ENCODE results near the gene LRRC74B. TPM values are rescaled to one million over a fixed set of nuclear protein-coding genes. Genes with fewer than 3 reads are reported as not detected.

LRRC74B gene
- polyA plus RNA-seq, 3 donors: not detected

GRCh38 chr22:21076912-21077625, 31.3 kb downstream of the LRRC74B start:
- intact Hi-C loops (cut with micrococcal nuclease): no loop called here
- no peak overlapping the region for H2AFZ ChIP-seq (ENCODE audit: insufficient read depth, low read depth, low read length, poor library complexity, severe bottlenecking)
- no peak for TF ChIP-seq CTCF (IDR thresholded peaks at IDR 0.05)
- H4K20me1 ChIP-seq (ENCODE audit: insufficient read depth, low read length): no peaks in the 10 kb centered on the region
- H3K79me2 ChIP-seq (ENCODE audit: insufficient read depth, low read length): no peaks in the 10 kb centered on the region
- H3K4me2 ChIP-seq (replicated peaks; ENCODE audit: extremely low read depth, low read length, poor library complexity, severe bottlenecking): no peak overlapping the region
- Mint-ChIP-seq H3K9me3 (peaks cover 0 to 5% (median 0%) of the 10 kb centered on the region in 7 donors), H3K27ac (peak overlapping the region in 1 of 7 donors; percentile 43), H3K4me1 (peaks cover 6% of the 10 kb centered on the region), H3K36me3 (no peaks in the 10 kb centered on the region), H3K4me3 (no peak overlapping the region), H3K27me3 (ENCODE audit: low read depth in 3 of 3) (peaks cover 2 to 6% (median 4%) of the 10 kb centered on the region in 3 donors)
- DNase-seq: no peak
- WGBS (ENCODE audit: insufficient coverage): 92% methylated on average over 15 of the region's 21 CpGs
- H3K27me3 ChIP-seq (ENCODE audit: control insufficient read depth in 2 of 2, insufficient read depth in 2 of 2, low read length in 2 of 2): no peaks in the 10 kb centered on the region
- no peak overlapping the region for H3K4me3 ChIP-seq (replicated peaks in 1 of 3; ENCODE audit: low read depth in 2 of 3, low read length in 3 of 3)
- no peak overlapping the region for H3K27ac ChIP-seq (ENCODE audit: low read depth in 1 of 2, low read length in 2 of 2)
- no peaks in the 10 kb centered on the region for H3K9me3 ChIP-seq (replicated peaks in 1 of 2; ENCODE audit: control insufficient read depth in 1 of 2, insufficient read depth in 1 of 2, low read length in 2 of 2)
- H3K4me1 ChIP-seq (ENCODE audit: control insufficient read depth in 1 of 2, insufficient read depth in 2 of 2, low read length in 2 of 2): peaks cover 4 to 8% of the 10 kb centered on the region in 2 donors
- no peaks in the 10 kb centered on the region for H3K36me3 ChIP-seq (replicated peaks in 1 of 2; ENCODE audit: control insufficient read depth in 1 of 2, insufficient read depth in 2 of 2, low read length in 2 of 2)
- no peak overlapping the region for H3K9ac ChIP-seq (ENCODE audit: insufficient read depth, low read length, poor library complexity, severe bottlenecking)

GRCh38 chr22:21077884-21078508, 32.2 kb downstream of the LRRC74B start:
- WGBS (ENCODE audit: insufficient coverage): 91% methylated on average over 13 of the region's 16 CpGs
- H3K9ac ChIP-seq (ENCODE audit: insufficient read depth, low read length, poor library complexity, severe bottlenecking): no peak overlapping the region
- intact Hi-C loops (cut with micrococcal nuclease): no loop called here

More at GRCh38 chr22:21077884-21078508, 32.2 kb downstream of the LRRC74B start:
- TF ChIP-seq CTCF (IDR thresholded peaks at IDR 0.05): no peak
- no peaks in the 10 kb centered on the region for H3K36me3 Mint-ChIP-seq
- Histone ChIP-seq H4K20me1 (ENCODE audit: insufficient read depth, low read length) (no peaks in the 10 kb centered on the region), H3K4me2 (replicated peaks; ENCODE audit: extremely low read depth, low read length, poor library complexity, severe bottlenecking) (no peak overlapping the region), H3K27me3 (ENCODE audit: control insufficient read depth in 2 of 2, insufficient read depth in 2 of 2, low read length in 2 of 2) (no peaks in the 10 kb centered on the region), H3K4me1 (ENCODE audit: control insufficient read depth in 1 of 2, insufficient read depth in 2 of 2, low read length in 2 of 2) (peaks cover 4 to 8% of the 10 kb centered on the region in 2 donors), H3K9me3 (replicated peaks in 1 of 2; ENCODE audit: control insufficient read depth in 1 of 2, insufficient read depth in 1 of 2, low read length in 2 of 2) (no peaks in the 10 kb centered on the region), H3K79me2 (ENCODE audit: insufficient read depth, low read length) (no peaks in the 10 kb centered on the region), H3K4me3 (replicated peaks in 1 of 3; ENCODE audit: low read depth in 2 of 3, low read length in 3 of 3) (no peak overlapping the region), H3K36me3 (replicated peaks in 1 of 2; ENCODE audit: control insufficient read depth in 1 of 2, insufficient read depth in 2 of 2, low read length in 2 of 2) (no peaks in the 10 kb centered on the region), H2AFZ (ENCODE audit: insufficient read depth, low read depth, low read length, poor library complexity, severe bottlenecking) (no peak overlapping the region), H3K27ac (ENCODE audit: low read depth in 1 of 2, low read length in 2 of 2) (no peak overlapping the region)
- peaks cover 6% of the 10 kb centered on the region for H3K4me1 Mint-ChIP-seq
- H3K9me3 Mint-ChIP-seq: peaks cover 0 to 2% (median 0%) of the 10 kb centered on the region in 7 donors
- H3K27me3 Mint-ChIP-seq (ENCODE audit: low read depth in 3 of 3): peaks cover 2 to 4% (median 2%) of the 10 kb centered on the region in 3 donors
- H3K27ac Mint-ChIP-seq: no peak overlapping the region
- H3K4me3 Mint-ChIP-seq: no peak overlapping the region
- no peak for DNase-seq

Measured in CD14-positive monocyte (primary cell).